NT2/D1 (cell line): ENCODE results near the gene CPNE1.

Experiments used
- SUZ12 ChIP-seq: IDR thresholded peaks from 2 replicates; pipeline ENCODE4 v1.6.1; 2011; ENCODE audit not compliant: insufficient read length, insufficient read depth; ENCODE audit errors: extremely low read depth
- YY1 ChIP-seq: IDR thresholded peaks from 2 replicates; pipeline ENCODE4 v1.6.1; 2011; ENCODE audit not compliant: insufficient read length, insufficient read depth
- ZNF274 ChIP-seq: IDR thresholded peaks from 2 replicates; pipeline ENCODE4 v1.6.1; 2011; ENCODE audit warnings: mild to moderate bottlenecking, low read depth, low read length

- TF ChIP-seq ZNF274 (no peak), YY1 (peak; percentile 92), SUZ12 (no peak)
Measured at GRCh38 chr20:35664466-35665206, at the start of gene CPNE1, which contains the start of gene RBM12.
